COLO668 (cell line): ENCODE measurements around the gene PLCB2.

Experiments used
- DNase-seq: peaks from one replicate; lab custom pipeline; 2025; ENCODE audit not compliant: unreplicated experiment; lab: John Stamatoyannopoulos, UW

Gene PLCB2

DNA sequence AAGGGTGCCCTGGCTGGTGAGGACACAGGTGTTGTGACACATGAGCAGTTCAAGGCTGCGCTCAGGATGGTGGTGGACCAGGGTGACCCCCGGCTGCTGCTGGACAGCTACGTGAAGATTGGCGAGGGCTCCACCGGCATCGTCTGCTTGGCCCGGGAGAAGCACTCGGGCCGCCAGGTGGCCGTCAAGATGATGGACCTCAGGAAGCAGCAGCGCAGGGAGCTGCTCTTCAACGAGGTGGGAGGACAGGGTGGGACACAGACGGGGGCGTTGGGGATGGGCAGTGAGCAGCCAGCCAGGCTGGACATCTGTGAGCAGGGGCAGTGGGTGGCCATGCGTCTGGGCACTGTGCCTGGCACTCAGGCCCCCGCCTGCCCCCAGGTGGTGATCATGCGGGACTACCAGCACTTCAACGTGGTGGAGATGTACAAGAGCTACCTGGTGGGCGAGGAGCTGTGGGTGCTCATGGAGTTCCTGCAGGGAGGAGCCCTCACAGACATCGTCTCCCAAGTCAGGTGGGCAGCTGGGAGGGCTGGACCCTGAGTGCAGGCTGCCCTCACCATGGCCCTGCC lies 35.2 kb downstream of the PLCB2 start:
- DNase-seq = no peak

DNA sequence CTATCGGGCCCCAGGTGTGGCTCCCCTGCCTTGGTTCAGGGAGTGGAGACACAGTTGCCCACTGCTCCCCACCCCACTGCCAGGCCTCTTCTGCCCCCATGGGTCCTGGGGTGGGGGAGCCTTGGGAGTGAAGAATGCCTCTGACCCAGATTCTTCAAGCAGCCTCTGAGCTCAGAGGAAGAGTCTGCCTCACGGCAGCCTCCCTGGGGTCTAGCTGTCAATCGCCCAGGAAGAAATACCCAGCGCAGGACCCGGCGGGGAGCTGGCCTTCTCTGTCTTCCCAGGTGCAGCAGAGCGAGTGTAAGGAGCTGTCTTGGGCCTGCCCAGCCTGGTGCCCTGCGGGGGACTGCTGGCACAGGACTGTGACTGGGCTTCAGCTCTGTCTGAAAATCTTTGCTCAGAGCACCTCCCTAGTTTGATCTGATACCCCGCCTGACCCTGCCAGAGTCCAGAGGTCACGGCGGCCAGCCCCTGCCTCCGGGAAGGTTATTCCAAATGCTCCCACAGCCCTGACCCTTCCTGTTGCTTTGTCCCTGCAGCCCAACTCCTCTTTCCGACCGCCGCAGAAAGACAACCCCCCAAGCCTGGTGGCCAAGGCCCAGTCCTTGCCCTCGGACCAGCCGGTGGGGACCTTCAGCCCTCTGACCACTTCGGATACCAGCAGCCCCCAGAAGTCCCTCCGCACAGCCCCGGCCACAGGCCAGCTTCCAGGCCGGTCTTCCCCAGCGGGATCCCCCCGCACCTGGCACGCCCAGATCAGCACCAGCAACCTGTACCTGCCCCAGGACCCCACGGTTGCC lies 35.9 kb downstream of the PLCB2 start:
- no peak for DNase-seq

DNA sequence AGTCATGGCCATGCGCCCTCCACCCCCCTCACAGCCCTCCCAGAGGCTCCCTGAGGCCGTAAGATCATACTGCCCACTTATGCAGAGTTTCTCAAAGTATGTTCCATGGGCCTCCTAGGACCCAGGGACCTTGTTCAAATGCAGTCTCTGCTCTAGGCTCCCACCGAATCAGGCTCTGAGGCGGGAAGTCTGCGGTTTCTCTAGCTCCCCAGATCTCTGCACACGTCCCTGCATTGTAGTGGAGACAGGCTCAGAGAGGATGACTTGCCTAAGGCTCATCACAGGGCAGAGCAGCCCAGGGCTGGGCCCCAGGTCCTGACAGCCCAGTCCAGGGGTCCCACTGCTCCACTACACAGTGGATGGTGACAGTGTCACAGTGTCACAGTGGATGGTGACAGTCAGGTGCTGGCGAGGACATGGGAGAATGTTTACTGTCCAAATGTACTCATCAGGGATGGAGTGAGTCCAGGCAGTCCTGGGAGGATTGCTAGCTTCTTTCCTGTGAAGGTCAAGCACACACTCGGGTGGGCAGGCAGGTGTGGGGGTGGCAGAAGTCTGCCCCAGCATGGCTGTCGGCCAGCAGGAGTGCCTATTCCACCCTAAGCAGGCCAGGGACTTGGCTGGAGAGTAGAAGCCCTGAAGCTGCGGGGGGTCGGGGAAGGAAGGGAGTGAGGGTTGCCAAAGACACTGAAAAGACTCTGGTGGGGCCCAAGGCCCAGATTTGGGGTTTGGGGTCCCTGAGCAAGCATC lies 37.3 kb downstream of the PLCB2 start:
- DNase-seq = no peak

DNA sequence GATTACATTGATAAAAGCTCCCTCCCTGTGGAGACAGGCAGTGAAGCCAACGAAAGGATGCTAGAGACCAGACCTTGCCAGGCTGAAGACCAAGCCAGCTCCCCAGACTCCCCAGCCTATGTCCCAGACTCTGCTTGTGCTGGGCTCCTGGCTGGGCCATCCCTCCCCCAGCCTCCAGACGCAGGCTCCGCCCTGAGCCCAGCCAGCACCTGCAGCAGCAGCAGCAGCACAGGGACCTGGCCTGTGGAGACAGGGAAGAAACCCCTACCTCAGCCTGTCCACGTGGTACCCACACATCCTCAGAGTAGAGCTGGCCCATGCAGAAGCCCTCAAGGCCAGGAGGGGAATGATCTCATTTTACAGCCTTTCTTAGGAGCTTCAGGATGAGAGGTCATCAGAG lies 38.1 kb downstream of the PLCB2 start:
- DNase-seq = no peak

DNA sequence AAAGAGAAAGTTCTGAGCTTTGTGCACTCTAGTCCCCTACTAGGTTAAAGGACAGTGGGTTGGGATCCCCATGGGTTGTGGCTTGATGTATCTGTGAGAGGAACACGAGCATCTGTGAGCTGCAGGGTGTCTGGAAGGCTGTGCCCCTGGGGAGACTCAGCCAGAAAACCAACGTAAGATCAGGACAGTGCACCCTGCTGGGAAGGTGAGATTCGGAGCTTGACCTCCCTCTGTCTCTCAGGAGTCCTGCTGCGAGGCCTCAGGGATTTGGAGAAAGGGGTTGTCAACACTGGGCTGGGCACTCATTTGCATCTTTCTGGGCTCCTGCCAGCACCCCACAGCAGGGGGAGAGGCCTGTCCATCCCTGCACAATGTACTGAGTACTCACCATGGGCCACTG lies 40.1 kb downstream of the PLCB2 start:
- DNase-seq = no peak

DNA sequence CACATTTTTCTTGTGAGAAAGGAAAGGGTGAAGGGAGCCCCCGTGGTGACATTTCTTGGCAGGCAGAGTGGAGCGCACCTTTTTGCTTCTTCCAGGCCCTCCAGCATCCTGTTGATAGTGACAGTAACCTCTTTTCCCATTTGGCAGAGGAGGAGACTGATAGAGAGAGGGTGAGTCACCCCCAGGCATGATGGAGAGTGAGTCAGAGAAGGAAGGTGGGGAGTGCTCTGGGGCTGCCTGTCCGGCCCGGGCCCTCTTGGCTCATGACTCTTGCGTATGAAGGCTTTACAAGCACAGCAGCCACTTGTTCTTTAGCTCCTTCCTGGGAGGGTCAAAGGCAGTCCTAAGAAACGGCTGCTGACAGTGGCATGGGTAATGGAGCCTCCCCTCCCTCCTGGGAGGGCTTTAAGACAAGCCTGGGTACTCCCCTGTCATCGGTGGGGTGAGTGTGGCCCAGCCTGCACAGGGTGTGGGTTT lies 40.9 kb downstream of the PLCB2 start:
- no peak for DNase-seq

DNA sequence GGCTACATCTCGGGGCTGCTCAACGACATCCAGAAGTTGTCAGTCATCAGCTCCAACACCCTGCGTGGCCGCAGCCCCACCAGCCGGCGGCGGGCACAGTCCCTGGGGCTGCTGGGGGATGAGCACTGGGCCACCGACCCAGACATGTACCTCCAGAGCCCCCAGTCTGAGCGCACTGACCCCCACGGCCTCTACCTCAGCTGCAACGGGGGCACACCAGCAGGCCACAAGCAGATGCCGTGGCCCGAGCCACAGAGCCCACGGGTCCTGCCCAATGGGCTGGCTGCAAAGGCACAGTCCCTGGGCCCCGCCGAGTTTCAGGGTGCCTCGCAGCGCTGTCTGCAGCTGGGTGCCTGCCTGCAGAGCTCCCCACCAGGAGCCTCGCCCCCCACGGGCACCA lies 41.9 kb downstream of the PLCB2 start:
- no peak for DNase-seq

DNA sequence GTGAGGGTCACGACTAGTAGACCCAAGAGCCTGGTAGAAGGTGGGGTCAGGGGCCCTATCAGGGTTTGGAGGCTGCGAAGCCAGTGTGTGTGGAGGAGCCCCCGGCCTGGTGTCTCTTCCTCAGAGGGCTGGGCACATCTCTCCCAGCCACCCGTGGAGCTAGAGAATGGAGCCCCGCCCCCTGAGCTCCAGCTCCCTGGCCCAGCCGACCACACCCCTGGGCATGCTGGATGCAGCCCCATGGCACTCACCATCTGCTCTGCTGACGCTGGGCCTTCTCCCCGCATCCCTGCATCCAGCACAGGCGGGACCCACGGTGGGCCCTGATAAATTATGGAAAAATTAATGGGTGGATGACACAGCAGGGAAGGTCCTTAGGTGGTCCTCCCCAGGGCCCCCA lies 42.4 kb downstream of the PLCB2 start:
- no peak for DNase-seq

DNA sequence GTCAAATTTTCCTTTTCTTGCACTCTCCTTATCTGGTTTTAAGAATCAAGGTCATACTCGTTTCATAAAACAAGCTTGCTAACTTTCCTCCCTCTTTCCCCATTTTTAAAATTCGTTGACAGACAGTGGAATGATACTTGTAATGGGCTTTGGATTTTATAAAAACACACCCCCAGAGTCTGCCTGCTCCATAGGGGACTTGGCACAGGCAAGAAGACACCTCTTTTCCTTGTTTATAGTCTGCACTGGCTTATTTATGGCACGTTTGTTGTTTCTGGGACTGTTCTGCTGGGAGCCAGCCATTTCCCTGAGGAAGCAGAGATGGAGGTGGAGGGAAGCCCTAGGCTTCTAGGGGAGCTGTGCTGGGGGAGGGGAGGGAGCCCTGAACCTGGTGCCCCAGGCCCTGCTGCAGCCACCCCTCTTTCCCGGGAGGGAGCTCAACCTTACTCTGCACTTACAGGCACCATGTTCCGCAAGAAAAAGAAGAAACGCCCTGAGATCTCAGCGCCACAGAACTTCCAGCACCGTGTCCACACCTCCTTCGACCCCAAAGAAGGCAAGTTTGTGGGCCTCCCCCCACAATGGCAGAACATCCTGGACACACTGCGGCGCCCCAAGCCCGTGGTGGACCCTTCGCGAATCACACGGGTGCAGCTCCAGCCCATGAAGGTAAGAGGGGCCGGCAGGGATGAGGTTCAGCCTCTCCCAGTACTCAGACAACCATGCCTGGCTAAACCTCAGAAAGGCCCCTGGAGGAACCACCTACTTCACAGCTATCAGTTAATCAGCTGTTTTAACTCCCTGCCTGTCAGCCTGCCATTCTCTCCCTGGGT lies 43.2 kb downstream of the PLCB2 start:
- no peak for DNase-seq

DNA sequence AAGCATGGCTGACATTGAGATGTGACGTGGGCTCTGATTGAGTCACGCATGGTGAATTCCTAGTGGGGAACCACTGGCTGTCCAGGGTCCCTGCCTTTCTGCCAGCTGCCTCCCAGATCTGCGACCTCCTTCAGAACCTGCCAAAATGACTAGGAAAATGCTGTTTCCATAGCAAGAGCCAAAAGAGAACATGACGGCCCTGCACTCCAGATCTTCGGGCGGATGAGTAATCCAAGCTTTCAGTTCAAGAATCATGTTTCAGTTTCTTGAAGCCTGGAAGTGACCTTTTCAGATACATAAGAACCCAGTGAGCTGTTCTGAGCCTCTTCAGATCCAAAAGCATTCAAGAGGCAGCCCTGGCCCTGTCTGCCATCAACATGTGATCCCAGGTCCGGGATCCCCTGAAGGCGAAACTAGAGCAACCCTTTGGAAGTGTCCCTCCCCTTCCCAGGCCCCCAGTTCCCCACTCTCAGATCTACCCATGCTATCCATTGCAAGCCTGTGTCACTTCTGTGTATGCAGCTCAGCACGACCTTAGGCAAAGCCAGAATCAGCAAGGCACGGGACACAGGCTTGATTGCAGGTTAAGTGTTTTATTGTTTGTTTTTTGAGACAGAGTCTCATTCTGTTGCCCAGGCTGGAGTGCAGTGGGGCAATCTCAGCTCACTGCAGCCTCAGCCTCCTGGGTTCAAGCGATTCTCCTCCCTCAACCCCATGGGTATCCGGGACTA lies 44.5 kb downstream of the PLCB2 start:
- DNase-seq = no peak

DNA sequence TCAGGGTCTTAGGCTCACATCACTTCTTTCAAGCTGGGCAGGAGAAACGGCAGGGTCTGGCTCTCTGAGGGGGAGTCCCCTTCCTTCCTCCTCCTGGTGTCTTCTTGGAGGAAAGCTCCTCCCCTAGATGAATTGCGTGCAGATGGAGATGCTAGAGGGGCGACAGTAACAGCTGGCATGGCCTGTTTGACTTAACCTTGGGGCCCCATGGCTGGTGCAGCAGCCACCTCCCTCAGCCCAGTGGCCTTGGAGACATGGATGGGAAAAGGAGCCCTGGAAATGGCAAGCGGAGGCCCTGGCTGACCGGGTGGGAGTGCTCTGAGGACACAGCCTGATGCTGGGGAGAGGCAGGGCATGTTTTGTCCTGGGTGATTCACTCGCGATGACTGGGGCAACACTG lies 48.7 kb downstream of the PLCB2 start:
- DNase-seq = no peak

DNA sequence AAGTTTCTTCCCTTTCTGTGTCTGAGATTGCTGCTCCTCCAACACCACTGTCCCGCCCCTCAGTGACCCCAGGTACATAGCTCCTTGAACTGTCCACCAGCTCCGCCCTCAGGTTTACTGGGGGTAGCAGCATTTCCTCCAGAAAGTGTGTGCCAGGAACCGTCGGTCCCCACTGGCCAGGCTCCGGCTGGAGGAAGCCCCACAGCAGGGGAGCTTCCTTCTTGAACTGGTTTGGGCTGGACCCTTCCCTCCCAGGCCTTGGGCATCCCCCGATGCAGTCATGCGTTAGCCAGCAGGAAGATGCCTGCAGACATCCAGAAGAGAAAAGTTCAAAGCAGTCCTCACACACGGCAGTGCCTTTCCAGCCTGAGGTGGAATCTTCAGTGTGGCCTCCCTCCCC lies 49.2 kb downstream of the PLCB2 start:
- no peak for DNase-seq

DNA sequence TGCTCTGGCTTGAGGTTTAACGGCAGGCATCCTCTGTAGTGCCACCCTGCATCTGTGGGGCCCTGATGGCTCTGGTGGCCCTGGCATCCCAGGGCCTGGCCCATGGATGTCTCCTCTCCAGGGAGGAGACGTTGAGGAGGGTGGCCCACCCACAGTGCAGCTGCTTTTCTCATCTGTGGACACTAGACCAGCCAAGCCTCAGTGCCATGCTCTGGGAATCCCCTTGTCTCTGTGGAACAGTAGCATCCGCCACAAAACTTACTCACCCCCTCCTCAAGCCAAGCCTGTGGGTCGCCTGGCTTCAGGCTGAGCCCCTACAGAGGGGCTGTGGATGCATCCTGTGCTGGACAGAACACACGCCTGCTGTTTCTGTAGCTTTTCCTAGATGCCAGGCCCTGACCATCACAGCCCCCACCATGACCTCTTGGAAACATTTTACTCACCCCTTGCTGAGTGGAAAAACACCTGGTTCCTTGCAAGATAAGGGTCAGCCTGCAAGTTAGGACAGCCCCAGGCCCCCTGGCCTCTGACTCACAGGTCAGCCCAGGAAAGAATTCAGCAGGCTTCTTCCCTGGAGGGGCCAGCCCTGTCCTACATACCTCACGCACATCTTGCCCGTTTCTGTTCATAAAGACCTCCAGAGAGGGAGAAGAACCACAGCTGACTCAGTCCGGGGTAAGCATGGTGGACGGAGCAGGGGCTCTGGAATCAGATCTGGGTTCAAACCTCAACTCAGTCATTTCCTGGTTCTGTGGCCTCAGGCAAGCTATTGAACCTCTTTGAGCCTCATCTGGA lies 49.9 kb downstream of the PLCB2 start:
- no peak for DNase-seq

DNA sequence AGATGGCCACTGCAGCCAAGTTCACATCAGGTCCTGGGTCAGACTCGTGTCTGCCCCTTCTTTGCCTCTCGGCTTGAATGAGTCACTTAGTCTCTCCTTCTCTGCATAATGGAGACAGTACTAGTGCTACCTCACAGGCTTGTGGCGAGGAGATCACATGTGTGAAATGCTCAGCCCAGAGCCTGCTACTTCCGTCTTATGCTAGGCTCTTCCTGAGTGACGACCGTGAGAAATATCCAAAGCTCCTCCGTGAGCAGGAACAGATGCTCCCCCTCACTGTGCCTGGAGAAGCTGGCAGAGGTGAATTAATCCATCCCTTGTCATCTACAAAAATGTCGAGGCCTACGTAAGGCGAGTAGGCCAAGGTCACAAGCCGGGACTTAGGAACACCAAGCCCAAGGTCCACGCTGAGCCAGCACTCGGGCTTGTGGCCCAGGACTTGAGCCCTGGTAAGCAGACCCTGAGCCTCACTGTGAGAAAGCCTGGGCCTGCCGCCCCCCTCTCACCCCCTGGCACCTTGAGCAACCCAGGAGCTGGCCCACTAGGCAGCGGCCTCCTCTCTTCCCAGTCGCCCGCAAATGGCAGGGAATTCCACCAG lies 51.0 kb downstream of the PLCB2 start:
- DNase-seq = no peak

DNA sequence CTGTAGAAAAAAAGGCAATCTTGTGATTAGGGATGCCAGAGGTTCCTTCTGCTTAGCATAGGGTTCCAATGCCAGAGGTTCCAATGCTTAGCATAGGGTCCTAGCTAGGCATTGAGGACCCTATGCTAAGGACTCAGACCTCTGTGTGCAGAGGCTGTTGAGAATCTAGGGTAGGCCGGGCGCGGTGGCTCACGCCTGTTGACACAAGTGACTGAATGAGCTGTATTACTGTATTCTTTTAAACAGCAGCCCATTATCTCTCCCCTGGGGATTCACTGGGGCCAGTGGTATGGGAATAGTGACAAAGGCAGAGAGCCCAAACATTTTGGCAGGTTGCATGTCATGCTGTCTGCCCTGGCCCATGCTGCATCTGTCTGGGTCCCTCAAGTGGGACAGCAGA lies 52.7 kb downstream of the PLCB2 start:
- peak; percentile 36 for DNase-seq

DNA sequence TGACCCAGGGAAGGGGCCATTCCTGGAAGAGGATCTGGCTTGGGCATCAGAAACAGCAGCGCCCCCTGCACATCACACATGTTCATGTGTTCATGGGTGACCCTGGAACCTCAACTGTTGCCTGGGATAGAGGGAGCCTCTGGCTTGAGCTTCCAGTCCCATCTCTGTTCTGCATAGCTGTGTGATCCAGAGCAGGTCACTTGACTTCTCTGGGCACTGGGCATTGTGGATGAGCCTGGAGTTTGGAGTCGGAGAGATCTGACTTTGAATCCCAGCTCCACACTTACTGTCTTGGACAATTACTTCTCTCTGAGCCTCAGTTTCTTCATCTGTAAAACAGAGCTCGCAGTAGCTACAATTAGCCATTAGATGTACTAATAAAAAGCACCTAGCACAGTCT lies 53.3 kb downstream of the PLCB2 start:
- DNase-seq = no peak

DNA sequence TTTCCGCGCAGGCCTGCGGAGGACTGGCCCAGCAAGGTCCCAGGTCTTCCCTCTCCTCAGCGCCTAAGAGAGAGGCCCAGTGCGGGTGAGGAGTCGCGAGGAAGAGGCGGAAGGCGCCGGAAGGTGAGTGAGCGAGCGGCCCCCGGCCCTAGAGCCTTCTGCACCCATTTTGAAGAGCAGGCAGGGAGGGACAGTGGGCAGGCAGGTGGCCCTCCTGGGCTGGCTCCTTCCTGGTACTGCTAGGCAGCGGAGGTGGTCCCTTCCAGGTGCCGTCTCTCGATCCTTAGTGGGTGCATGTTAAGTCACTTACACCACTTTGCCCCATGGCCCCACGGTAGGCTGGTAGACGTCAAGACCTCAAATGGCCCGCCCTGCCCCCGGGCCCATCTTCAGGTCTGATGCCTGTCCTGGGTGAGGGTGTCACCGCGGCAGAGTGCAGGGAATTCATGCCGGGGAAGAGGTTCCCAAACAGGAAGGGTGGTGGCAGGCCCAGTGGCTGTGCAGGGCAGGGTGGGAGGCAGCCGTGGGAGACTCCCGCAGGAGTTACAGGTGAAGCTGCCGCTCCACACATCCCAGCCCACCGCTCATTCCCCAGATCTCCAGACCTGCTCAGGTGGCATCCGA lies 54.5 kb downstream of the PLCB2 start:
- DNase-seq = peak; percentile 38

DNA sequence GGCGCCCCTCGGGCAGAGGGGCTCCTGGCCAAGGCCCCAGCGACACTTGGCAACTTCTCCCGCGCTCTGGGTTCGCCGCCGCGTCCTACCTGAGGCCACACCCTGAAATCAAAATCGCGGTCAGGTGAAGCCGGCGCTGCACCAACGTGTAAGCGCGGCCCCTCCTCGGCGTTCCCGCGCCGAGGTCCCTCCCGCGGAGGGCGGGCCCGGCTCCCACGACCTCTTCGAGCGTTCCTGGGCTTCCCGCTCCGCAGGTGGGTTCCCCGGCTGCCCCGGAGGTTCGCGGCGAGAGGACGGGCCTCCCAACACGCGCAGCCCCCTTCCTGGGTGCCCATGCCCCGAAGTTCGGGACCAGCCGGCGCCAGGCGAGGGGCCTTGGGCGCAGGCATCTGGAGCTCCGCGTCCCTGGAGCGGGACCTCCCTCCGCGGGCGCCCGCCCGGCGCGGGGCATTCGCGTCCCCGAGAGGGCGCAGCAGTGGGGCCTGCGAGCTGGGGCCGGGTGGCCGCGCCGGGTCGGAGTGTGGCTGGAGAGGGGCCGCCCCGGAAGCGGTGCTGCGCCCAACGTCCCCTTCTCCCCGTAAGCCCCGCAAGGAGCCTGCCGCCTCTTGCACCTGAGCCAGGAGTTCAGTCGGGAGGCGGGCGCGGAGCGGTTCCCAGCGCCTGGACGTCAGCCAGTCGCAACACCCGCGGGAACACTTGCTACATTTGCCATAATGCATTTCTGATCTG lies 55.1 kb downstream of the PLCB2 start:
- DNase-seq = peak; percentile 72
